ENCODE results near the gene ASRGL1. TPM values are rescaled to one million over a fixed set of nuclear protein-coding genes. Genes with fewer than 3 reads are reported as not detected.
"Not testable (repeated sequence)": the region's sequence is repeated elsewhere in the genome, so short reads cannot be mapped to it uniquely, and the experiment has no call there.

Gene ASRGL1
- total RNA-seq (2014; rRNA removed; shearing (Covaris generic)): 17.4 and 22.6 TPM in 2 replicates

DNA sequence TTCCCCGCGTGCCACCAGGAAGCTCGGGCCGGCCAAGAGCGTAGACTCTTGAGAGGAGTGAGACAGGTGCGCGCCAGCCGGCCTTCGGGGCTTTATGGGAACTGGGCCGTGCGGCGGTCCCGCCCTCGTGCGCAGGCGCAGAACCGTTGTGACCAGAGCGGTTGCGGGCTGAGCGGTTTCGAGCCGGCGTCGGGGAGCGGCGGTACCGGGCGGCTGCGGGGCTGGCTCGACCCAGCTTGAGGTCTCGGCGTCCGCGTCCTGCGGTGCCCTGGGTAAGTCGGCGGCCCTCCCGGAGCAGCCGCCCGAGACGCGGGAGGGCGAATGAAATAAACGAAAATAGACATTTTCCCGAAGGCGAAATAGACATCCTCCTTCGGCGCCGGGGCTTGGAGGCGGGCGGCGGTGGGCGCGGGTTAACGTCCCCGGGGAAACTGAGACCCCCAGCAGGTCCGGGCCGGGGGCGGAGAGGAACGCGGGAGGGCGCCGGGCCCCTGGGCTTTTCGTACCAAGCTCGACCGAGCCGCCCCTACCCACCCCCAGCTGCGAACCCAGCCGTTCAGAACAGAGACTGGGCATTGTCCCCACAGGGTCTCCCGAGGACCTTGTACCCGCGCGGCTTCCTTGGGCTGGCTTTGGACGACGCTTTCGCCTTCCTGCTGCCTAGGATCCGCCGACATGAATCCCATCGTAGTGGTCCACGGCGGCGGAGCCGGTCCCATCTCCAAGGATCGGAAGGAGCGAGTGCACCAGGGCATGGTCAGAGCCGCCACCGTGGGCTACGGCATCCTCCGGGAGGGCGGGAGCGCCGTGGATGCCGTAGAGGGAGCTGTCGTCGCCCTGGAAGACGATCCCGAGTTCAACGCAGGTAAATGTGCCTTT lies at the start of gene ASRGL1:
ASRGL1 (plus strand) TSS at position 146 of the 879 bp plus-strand sequence; CDS start at position 676, 530 bp downstream.
- Histone ChIP-seq H3K4me3 (peak within 1 kb of the TSS; percentile 80), H3K4me1 (no peaks in the 10 kb centered on the region), H3K36me3 (no peaks in the 10 kb centered on the region), H3K9me3 (replicated peaks) (no peaks in the 10 kb centered on the region), H3K27ac (no peak within 1 kb of the TSS), H3K27me3 (no peaks in the 10 kb centered on the region)
- peak; percentile 81 to 85 for DNase-seq

DNA sequence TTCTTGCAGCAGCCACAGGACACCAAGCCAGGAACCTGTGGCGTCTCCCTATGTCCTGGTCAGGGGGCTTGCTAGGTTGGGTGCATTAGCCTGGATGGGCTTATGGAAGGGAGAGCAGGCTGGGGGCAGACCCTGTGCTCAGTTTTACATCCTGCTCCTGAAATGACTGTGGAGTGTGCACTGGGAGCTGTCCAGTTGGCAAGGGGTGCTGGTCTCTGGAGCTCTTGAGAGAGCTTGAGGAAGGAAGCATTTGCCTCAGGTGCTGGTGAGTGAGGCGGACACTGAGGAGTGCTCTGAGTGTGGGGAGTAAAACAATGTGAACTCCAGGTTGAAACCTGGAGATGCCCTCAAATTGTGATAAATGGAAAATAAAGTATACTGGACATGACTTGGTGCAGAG lies 41.7 kb upstream of the ASRGL1 start:
- Histone ChIP-seq H3K36me3 (no peaks in the 10 kb centered on the region), H3K4me3 (no peak overlapping the region), H3K4me1 (no peaks in the 10 kb centered on the region), H3K27ac (no peak overlapping the region), H3K9me3 (replicated peaks) (no peaks in the 10 kb centered on the region), H3K27me3 (no peaks in the 10 kb centered on the region)
- DNase-seq: peak; percentile 21 to 44

DNA sequence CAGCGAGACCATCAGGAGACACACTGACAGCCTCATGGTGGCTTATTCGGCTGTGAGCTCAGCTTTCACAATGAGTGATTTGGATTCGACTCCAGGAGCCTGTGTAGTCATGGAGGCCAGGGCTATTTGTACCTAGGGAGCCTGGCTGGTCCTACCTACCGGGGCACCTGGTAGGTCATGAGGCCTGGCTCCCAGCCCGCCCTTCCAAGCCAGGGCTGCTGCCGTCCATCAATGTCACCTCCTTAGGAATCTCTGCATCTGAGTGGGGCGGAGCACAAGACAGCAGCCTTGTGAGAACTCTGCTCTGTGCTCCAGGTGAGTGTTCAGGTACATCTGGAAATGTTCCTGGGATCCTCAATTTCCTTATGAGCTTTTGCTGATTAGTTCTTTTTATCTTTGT lies 38.3 kb upstream of the ASRGL1 start, which contains the start of gene SCGB1D4:
SCGB1D4 (minus strand) TSS at position 101 of the 400 bp plus-strand sequence; CDS start at position 36, 65 bp downstream.
- Histone ChIP-seq H3K27ac (no peak within 1 kb of the TSS), H3K27me3 (no peaks in the 10 kb centered on the region), H3K4me3 (no peak within 1 kb of the TSS), H3K36me3 (no peaks in the 10 kb centered on the region), H3K9me3 (replicated peaks) (no peaks in the 10 kb centered on the region), H3K4me1 (no peaks in the 10 kb centered on the region)
- no peak for DNase-seq

DNA sequence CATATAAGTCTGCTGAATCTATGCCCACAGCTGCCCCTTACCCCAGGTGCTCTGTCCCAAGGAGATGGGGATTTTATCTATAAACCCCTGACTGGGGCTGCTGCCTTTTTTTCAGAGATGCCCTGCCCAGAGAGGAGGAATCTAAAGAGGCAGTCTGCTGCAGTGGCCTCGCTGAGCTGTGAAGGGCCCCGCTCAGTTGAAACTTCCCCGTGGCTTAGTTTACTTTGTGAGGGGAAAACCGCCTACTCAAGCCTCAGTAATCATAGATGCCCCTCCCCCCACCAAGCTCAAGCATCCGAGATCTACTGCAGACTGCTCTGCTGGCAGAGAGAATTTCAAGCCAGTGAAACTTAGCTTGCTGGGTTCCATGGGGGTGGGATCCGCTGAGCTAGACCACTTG lies 31.0 kb upstream of the ASRGL1 start:
- H3K27me3 ChIP-seq: no peaks in the 10 kb centered on the region
- H3K4me1 ChIP-seq: no peaks in the 10 kb centered on the region
- H3K4me3 ChIP-seq: no peak overlapping the region
- H3K27ac ChIP-seq: no peak overlapping the region
- DNase-seq: no peak
- no peaks in the 10 kb centered on the region for H3K9me3 ChIP-seq (replicated peaks)
- H3K36me3 ChIP-seq: no peaks in the 10 kb centered on the region

DNA sequence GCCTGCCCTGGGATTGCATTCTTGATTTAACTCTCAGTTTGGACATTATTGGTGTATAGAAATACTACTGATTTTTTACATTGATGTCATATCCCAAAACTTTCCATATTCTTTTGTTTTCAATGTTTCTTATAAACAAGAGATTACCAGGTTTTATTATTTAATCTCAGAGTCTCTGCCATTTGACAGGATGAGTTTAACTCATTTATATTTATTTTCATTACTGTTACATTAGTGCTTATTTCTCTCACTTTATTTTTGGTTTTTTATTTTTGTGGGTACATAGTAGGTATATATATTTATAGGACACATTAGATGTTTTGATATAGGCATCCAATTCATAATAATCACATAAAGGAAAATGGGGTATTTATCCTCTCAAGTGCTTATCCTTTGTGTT lies 29.3 kb upstream of the ASRGL1 start:
- H3K27me3 ChIP-seq: no peaks in the 10 kb centered on the region
- H3K36me3 ChIP-seq: no peaks in the 10 kb centered on the region
- H3K4me3 ChIP-seq: no peak overlapping the region
- H3K27ac ChIP-seq: no peak overlapping the region
- no peak for DNase-seq
- H3K9me3 ChIP-seq (replicated peaks): no peaks in the 10 kb centered on the region
- H3K4me1 ChIP-seq: no peaks in the 10 kb centered on the region

DNA sequence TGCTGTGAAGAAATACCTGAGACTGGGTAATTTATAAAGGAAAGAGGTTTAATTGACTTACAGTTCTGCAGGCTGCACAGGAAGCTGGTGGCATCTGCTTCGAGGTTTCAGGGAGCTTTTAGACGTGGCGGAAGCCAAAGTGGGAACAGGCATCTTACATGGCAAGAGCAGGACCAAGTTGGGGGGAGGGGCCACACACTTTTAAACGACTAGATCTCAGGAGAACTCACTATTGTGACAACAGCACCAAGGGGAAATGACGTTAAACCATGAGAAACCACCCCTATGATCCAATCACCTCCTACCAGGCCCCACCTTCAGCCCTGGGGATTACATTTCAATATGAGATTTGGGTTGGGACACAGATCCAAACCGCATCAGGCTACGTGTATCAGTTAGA lies 27.3 kb upstream of the ASRGL1 start:
- H3K4me3 ChIP-seq: no peak overlapping the region
- no peaks in the 10 kb centered on the region for H3K9me3 ChIP-seq (replicated peaks)
- DNase-seq: no peak
- H3K27ac ChIP-seq: no peak overlapping the region
- no peaks in the 10 kb centered on the region for H3K27me3 ChIP-seq
- H3K4me1 ChIP-seq: no peaks in the 10 kb centered on the region
- no peaks in the 10 kb centered on the region for H3K36me3 ChIP-seq

DNA sequence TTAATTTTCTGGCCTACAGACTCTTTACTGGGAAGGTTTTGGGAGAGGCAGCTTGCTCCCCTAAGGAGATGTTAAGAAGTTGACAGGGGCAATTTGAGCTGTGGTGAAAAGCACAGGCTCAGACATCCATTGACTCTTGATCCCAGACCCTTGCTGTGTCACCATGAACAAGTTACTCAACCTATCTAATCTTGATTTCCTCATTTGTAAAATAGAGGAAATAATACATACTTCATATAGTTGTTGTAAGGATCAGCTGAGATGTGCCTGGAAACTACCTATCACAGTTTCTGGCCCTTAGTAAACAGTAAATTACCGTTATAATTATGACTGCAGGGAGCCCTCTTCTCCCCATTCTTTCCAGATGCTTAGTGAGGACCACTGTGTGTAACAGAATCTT lies 21.8 kb upstream of the ASRGL1 start:
- H3K9me3 ChIP-seq (replicated peaks): no peaks in the 10 kb centered on the region
- H3K27me3 ChIP-seq: no peaks in the 10 kb centered on the region
- no peak overlapping the region for H3K27ac ChIP-seq
- no peak overlapping the region for H3K4me3 ChIP-seq
- no peaks in the 10 kb centered on the region for H3K36me3 ChIP-seq
- no peak for DNase-seq
- no peaks in the 10 kb centered on the region for H3K4me1 ChIP-seq

DNA sequence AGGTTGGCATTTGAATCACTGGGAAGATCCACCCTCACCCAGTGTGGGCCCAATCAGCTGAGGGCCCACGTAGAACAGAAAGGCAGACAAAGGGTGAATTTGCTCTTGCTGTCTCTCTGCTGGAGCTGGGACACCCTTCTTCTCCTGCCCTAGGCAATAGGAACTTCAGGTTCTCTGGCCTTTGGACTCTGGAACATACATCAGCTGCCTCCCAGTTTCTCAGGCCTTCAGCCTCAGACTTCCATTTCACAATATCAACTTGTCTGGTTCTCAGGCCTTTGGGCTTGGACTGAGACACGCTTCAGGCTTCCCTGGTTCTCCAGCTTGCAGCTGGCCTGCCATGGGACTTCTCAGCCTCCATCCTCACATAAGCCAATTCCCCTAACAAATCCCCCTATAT lies 14.7 kb upstream of the ASRGL1 start:
- no peaks in the 10 kb centered on the region for H3K9me3 ChIP-seq (replicated peaks)
- no peak for DNase-seq
- no peaks in the 10 kb centered on the region for H3K27me3 ChIP-seq
- H3K27ac ChIP-seq: no peak overlapping the region
- peaks cover 14% of the 10 kb centered on the region; the same call in 1 of the 2 replicates for H3K4me1 ChIP-seq
- H3K36me3 ChIP-seq: no peaks in the 10 kb centered on the region
- no peak overlapping the region for H3K4me3 ChIP-seq

DNA sequence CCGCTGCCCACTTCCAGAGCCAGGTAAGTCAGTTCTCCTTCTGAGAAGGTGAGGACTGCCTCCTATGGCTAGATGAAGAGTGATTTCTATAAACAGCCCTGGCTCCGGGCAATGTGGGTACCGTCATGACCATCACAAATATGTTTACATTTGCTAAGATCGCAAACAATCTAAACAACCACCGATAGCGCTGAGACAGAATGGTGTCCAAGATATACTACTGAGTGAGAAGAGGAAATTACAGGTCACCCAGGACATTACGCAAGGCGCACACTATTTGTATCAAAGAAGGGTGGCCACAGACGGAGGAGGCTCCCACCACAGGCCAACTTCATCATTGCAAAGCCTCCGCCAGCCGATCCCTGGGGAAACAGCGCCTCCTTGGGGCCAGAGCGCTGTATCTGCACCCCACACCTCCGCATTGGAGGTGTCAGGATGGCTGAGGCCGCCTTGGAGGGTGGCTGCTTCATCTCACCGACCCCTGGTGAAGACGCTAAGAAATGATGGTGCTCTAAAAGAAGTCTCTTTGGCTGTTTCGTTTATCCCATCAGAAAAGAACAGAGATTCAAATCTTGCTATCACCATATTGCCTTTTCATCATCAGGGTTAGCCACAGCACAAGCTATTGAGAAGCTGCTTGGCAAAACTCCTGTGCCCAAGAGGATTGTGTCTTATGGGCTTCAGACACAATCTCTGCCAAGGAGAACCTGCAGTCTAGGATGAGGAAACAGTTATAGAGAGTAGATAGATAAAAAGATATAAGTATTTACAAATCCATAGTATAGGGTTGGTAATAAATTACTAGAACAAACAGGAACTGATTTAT lies 12.3 kb upstream of the ASRGL1 start:
- no peak overlapping the region for H3K27ac ChIP-seq
- DNase-seq: peak; percentile 11 to 40
- H3K4me1 ChIP-seq: peaks cover 14% of the 10 kb centered on the region; the same call in 1 of the 2 replicates
- no peaks in the 10 kb centered on the region for H3K27me3 ChIP-seq
- H3K36me3 ChIP-seq: no peaks in the 10 kb centered on the region
- H3K4me3 ChIP-seq: no peak overlapping the region
- no peaks in the 10 kb centered on the region for H3K9me3 ChIP-seq (replicated peaks)

DNA sequence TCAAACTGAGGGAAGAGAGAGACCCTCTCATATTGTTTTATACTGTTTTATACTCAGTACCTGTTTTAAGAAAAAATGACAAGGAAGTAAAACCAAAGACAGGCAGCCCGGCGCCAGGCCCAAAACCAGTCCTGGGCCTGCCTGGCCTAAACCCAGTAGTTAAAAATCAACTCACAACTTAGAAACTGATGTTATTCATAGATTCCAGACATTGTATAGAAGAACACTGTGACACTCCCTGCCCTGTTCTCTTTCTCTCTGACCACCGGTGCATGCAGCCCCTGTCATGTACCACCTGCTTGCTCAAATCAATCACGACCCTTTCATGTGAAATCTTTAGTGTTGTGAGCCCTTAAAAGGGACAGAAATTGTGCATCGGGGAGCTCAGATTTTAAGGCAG lies 11.5 kb upstream of the ASRGL1 start:
- not testable (repeated sequence) for H3K36me3 ChIP-seq; H3K27ac ChIP-seq; H3K9me3 ChIP-seq (replicated peaks); H3K4me3 ChIP-seq; H3K27me3 ChIP-seq
- peak; percentile 28 to 46 for DNase-seq
- peaks cover 14% of the 10 kb centered on the region; the same call in 1 of the 2 replicates for H3K4me1 ChIP-seq

DNA sequence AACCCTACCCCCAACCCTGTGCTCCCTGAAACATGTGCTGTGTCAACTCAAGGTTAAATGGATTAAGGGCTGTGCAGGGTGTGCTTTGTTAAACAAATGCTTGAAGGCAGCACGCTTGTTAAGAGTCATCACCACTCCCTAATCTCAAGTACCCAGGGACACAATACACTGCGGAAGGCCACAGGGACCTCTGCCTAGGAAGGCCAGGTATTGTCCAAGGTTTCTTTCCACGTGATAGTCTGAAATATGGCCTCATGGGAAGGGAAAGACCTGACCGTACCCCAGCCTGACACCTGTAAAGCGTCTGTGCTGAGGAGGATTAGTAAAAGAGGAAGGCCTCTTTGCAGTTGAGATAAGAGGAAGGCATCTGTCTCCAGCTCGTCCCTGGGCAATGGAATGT lies 10.5 kb upstream of the ASRGL1 start:
- not testable (repeated sequence) for H3K9me3 ChIP-seq (replicated peaks); H3K4me3 ChIP-seq; H3K36me3 ChIP-seq; H3K27ac ChIP-seq; H3K27me3 ChIP-seq
- peak in 1 of 2 experiments; percentile 19 for DNase-seq
- H3K4me1 ChIP-seq: peaks cover 14% of the 10 kb centered on the region; the same call in 1 of the 2 replicates

DNA sequence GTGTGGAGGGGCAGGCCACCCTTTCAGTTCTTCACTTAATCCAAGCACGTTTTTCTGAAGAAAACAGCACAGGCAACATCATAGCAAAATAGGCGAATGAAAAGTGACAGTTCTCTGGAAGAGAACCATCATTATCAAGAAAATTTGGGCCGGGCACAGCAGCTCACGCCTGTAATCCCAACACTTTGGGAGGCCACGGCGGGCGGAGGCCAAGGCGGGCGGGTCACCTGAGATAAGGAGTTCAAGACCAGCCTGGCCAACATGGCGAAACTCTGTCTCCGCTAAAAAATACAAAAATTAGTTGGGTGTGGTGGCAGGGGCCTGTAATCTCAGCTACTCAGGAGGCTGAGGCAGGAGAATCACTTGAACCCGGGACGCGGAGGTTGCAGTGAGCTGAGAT lies 9.7 kb upstream of the ASRGL1 start:
- not testable (repeated sequence) for DNase-seq; H3K27me3 ChIP-seq; H3K4me3 ChIP-seq; H3K27ac ChIP-seq; H3K36me3 ChIP-seq; H3K9me3 ChIP-seq (replicated peaks)
- H3K4me1 ChIP-seq: peaks cover 14% of the 10 kb centered on the region; the same call in 1 of the 2 replicates

DNA sequence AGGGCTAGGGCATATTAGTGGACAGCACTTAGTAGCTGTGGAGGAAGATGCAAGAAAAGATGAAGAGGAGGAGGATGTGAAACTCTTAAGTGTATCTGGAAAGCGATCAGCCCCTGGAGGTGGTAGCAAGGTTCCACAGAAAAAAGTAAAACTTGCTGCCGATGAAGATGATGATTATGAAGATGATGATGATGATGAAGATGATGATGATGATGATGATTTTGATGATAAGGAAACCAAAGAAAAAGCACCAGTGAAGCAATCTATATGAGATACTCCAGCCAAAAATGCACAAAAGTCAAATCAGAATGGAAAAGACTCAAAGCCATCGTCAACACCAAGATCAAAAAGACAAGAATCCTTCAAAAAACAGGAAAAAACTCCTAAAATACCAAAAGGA lies 6.0 kb upstream of the ASRGL1 start:
- H3K27me3 ChIP-seq; H3K4me3 ChIP-seq; DNase-seq; H3K36me3 ChIP-seq; H3K9me3 ChIP-seq (replicated peaks); H3K4me1 ChIP-seq; H3K27ac ChIP-seq: not testable (repeated sequence)

DNA sequence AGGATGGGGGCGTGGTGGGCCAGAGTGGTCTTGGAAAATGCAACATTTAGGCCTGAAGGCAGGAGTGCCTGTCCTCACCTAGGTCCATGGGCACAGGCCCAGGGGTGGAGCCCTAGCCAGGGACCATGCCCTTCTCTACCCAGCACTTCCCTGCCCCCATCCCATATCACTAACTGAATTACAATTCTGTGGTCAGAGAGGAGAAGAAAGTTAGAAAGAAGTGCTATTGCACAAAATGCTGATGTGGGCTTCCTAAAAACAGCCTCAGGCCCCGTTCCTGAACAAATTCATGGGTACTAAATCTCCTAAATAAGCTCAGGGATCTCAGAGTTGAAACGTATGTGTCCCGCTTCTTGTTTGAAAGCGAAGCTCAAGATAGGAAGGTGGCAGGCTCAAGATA lies 3.5 kb upstream of the ASRGL1 start:
- Histone ChIP-seq H3K36me3 (no peaks in the 10 kb centered on the region), H3K27me3 (no peaks in the 10 kb centered on the region)

DNA sequence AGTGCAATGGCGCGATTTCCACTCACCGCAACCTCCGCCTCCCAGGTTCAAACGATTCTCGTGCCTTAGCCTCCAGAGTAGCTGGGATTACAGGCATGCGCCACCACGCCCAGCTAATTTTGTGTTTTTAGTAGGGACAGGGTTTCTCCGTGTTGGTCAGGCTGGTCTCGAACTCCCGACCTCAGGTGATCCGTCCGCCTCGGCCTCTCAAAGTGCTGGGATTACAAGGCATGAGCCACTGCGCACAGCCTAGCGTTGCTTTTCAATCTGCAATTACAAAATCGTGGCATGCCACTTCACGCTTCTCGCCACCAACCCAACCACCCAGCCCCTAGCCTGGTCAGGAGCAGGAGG lies 322 bp upstream of the ASRGL1 start:
- not testable (repeated sequence) for H3K9me3 ChIP-seq (replicated peaks); H3K27me3 ChIP-seq; H3K36me3 ChIP-seq; DNase-seq; H3K4me1 ChIP-seq; H3K27ac ChIP-seq
- H3K4me3 ChIP-seq: peak overlapping the region; percentile 80

More for the DNA sequence above, 3.5 kb upstream of the ASRGL1 start:
- H3K4me1 ChIP-seq: no peaks in the 10 kb centered on the region
- H3K4me3 ChIP-seq: no peak overlapping the region
- no peak for DNase-seq
- H3K27ac ChIP-seq: no peak overlapping the region
- no peaks in the 10 kb centered on the region for H3K9me3 ChIP-seq (replicated peaks)
